Mucosa of descending colon (tissue), 3 donors: ENCODE measurements around the gene CHST3. TPM values are rescaled to one million over a fixed set of nuclear protein-coding genes. Genes with fewer than 3 reads are reported as not detected.

Experiments
- ATAC-seq: fragments of 200-7000 bp; cut with Tn5 transposase; one replicate; pipeline ENCODE4 v1.9.1; 2020; ENCODE audit warnings: mild to moderate bottlenecking, moderate library complexity
- DNase-seq, 3 donors: peaks; one replicate each; pipeline ENCODE4 v3.0.0-alpha.2; 2020
- H3K36me3 ChIP-seq: fragments of 200-600 bp; one replicate; pipeline ENCODE4 v1.8.0; 2021; ENCODE audit warnings: low read depth, mild to moderate bottlenecking
- H3K4me1 ChIP-seq: fragments of 200-600 bp; one replicate; pipeline ENCODE4 v1.8.0; 2021; ENCODE audit warnings: low read depth, mild to moderate bottlenecking
- H3K4me3 ChIP-seq: fragments of 200-600 bp; one replicate; pipeline ENCODE4 v1.8.0; 2021; ENCODE audit warnings: mild to moderate bottlenecking
- H3K9me3 ChIP-seq: fragments of 200-600 bp; one replicate; pipeline ENCODE4 v1.8.0; 2021; ENCODE audit warnings: mild to moderate bottlenecking
- intact Hi-C, 2 donors: fragments of 100-400 bp; cut with DNase I in 1 of 2; cut with micrococcal nuclease in 1 of 2; formaldehyde crosslinking; loops; one replicate each; pipeline versions ENCODE4 v1.11.0 to v1.11.1; 2022; cut with DNase I, micrococcal nuclease
- total RNA-seq, 3 donors: library from RNA; stranded (reverse); fragmentation: NEBNext Ultra II Directional in 2 of 3; extraction: Animal tissue kit (Norgen Biotek cat#: 25700) in 2 of 3; gene quantifications; one replicate each; pipeline versions ENCODE4 v1.2.1 to v1.2.4, GENCODE V29; 2021 to 2023
- TF ChIP-seq, protein P1 (sequence below): fragments of 200-600 bp; IDR thresholded peaks from one replicate; pipeline ENCODE4 v1.8.0; 2022; ENCODE audit warnings: antibody characterized with exemption, mild to moderate bottlenecking
- donor health status: DM: no; HTN: no; CAD: no; lungs with moderate emphysema.
- donor health status: DM: no; HTN: no; CAD: no.
- donor health status: DM: no; HTN: yes; CAD: no.

The CHST3 gene
- total RNA-seq, 3 donors from 2014 or later: 1.1 to 15.7 (median 3.1) TPM

DNA sequence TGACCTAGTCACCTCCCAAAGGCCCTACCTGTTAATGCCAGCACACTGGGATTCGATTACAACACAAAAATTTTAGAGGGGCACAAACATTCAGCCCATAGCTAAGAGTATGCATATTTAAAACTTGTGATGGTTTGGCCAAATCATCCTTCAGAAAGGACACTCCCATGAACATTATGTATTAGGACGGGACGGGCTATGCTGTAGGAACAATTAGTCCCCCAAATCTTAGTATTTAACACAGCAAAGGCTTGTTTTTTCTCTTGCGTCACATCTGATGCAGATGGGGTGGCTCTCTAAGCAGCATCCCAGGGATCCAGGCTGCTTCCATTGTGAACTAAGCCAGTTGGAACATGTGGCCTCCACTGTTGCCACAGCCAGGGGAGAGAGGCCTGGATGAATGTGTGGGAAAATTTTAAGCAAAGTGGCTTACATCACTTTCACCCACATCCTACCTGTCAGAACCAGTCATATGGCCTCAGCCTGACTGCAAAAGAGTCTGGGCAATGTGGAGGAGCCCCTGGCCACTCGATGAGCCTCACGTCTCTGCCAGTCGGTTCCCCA lies 26.6 kb downstream of the CHST3 start:
- Histone ChIP-seq H3K36me3 (no peaks in the 10 kb centered on the region), H3K4me1 (no peaks in the 10 kb centered on the region), H3K9me3 (no peaks in the 10 kb centered on the region), H3K4me3 (no peak overlapping the region)
- DNase-seq (no peak), ATAC-seq (no peak)
- TF ChIP-seq, protein P1, sequence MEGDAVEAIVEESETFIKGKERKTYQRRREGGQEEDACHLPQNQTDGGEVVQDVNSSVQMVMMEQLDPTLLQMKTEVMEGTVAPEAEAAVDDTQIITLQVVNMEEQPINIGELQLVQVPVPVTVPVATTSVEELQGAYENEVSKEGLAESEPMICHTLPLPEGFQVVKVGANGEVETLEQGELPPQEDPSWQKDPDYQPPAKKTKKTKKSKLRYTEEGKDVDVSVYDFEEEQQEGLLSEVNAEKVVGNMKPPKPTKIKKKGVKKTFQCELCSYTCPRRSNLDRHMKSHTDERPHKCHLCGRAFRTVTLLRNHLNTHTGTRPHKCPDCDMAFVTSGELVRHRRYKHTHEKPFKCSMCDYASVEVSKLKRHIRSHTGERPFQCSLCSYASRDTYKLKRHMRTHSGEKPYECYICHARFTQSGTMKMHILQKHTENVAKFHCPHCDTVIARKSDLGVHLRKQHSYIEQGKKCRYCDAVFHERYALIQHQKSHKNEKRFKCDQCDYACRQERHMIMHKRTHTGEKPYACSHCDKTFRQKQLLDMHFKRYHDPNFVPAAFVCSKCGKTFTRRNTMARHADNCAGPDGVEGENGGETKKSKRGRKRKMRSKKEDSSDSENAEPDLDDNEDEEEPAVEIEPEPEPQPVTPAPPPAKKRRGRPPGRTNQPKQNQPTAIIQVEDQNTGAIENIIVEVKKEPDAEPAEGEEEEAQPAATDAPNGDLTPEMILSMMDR: no peak
- intact Hi-C loops: no loop called here

DNA sequence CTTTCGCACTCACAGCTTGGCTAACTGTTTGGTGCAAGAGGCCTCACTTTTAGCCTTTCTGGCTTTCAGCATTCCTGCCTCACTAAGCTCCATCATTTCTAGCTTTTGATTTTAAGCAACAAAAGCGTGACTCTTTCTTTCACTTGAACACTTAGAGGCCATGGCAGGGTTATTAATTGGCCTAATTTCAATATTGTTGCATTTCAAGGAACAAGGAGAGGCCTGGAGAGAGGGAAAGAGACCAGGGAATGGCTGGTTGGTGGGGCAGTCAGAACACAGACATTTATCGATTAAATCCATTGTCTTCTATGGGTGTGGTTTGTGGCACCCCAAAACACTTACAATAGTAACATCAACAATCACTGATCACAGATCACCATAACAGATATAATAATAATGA lies 31.3 kb downstream of the CHST3 start:
- ATAC-seq: no peak
- DNase-seq: no peak
- intact Hi-C loops: no loop called here
- Histone ChIP-seq H3K4me1 (peaks cover 3% of the 10 kb centered on the region), H3K36me3 (no peaks in the 10 kb centered on the region), H3K9me3 (no peaks in the 10 kb centered on the region), H3K4me3 (no peak overlapping the region)
- TF ChIP-seq, protein P1: no peak

DNA sequence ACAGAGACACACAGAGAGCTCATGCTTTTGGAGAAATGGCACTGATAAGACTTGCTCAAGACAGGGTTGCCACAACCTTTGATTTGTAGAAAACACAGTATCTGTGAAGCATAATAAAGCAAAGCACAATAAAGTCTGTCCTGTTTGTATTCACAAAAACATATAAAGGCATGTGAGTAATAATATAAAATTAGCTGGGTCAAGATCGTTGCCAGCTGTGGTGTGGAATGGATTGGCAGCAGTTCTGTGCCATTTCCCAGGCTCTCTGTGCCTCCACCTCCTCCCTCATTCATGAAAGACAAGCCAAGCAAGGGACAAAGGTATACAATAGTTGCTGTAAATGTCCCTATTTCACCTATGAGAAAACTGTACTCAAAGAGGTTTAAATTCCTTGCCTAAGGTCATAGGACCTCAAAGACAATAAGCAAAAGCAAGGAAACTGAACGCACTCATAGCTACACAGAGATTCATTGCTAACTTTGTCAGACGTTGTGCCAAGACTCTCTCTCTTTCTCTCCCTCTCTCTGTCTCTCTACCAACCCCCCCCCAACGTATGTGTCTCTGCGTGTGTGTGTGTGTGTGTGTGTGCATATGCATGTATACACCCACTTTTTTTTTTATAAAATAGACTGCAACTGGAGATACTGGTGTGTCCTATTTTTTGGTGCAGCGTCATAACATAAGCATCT lies 31.8 kb downstream of the CHST3 start:
- no peak for ATAC-seq
- no peak for DNase-seq
- Histone ChIP-seq H3K9me3 (no peaks in the 10 kb centered on the region), H3K36me3 (no peaks in the 10 kb centered on the region), H3K4me3 (no peak overlapping the region), H3K4me1 (peaks cover 3% of the 10 kb centered on the region)
- intact Hi-C loops: no loop called here
- TF ChIP-seq, protein P1: no peak

DNA sequence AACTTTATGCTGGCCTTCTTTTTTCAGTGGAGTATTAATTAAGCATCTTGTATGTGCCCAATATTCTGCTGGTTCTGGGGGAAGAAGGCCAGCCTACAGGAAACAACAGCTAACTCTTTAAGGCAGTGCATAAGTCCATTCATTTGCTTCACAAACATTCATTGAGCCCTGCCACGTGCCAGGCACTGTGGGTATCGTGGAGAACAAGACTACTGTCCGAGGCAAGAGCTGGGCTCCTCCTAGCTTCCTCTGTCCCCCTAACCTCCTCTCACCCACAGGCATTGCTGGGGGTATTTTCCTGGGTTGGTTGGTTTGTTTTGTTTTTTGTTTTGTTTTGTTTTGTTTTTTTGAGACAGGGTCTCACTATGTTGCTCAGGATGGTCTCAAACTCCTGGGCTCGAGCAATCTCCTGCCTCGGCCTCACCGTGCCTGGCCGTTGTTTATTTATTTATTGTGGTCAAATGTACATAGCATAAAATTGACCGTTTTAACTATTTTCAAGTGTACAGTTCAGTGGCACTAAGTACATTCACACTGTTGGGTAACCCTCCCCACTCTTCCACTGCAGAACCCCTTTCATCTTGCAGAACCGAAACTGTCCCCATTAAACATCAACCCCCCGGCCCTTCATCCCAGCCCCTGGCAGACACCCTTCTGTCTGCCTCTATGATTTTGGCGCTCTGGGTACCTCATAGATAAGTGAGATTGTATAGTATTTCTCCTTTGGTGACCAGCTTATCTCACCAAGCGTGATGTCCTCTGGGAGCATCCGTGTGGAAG lies 32.6 kb downstream of the CHST3 start:
- DNase-seq (no peak), ATAC-seq (no peak)
- H3K4me1 ChIP-seq: peaks cover 3% of the 10 kb centered on the region
- intact Hi-C loops: no loop called here
- TF ChIP-seq, protein P1: no peak
- H3K9me3 ChIP-seq: no peaks in the 10 kb centered on the region
- no peaks in the 10 kb centered on the region for H3K36me3 ChIP-seq
- H3K4me3 ChIP-seq: no peak overlapping the region

DNA sequence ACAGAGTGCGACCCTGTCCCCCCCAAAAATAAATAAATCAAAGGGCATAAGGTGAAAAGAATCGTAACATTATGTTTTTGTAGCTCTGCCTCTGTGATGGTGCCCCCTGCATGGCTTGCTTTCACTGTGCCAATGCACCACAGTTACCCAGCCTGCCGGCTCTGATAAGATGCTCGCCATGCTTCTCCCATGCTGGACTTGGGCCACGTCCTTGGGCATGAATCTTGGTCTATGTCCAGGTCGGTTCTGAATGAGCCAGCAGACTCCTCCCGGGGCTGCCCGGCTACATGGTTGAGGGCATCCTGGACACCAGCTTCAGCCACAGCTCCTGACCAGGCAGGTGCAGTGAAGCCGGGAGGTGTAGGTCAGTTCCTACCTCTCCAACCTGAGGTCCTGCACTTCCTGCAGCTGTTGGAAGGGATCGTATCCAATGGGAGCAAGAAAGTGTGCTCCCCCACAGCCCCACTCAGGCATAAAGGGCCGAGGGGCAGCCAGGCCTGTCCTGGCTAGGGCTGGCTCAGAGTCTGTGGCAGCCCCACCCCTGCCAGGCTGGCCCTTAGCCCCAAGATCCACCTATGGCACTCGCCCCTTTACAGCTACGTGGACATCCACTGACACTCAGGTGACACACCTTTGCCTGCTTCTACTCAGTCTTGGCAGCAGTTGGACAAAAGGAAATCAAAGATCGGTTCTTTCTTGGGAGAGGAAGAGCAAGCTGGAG lies 34.1 kb downstream of the CHST3 start:
- ATAC-seq: peak; percentile 82
- no peaks in the 10 kb centered on the region for H3K9me3 ChIP-seq

More for the DNA sequence above, 34.1 kb downstream of the CHST3 start:
- intact Hi-C loops: no loop called here
- TF ChIP-seq, protein P1: no peak
- peaks cover 3% of the 10 kb centered on the region for H3K4me1 ChIP-seq
- no peaks in the 10 kb centered on the region for H3K36me3 ChIP-seq
- DNase-seq: no peak
- H3K4me3 ChIP-seq: no peak overlapping the region
